Measurements from ENCODE around the gene S100Z.
"Not testable (repeated sequence)": the region's sequence is repeated elsewhere in the genome, so short reads cannot be mapped to it uniquely, and the experiment has no call there.

S100Z gene

DNA sequence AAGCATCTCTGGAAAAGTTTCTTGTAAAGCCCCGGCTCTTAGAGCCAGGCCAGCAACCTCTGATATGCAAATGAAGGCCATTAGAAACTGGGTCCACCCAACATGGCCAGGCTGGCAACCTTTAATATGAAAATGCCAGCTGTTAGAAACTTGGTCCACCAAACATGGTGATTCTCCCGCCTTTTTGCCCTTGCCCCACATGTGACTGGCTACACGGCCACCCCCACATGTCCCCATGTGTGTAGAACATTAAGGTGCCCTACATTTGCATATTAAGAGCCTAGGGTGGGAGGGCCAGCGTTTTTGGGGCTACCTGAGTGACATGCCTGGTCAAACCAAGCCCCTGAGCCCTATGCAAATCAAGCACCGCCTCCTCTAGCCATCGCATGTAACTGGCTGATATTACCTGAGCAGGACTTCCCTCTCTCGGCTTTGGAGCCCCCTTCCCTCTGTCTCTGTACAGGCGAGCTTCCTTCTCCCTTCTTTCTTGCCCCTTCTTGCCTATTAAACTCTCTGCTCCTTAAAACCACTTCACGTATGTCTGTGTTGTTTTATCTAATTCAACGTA is 39.0 kb downstream of the S100Z start:
- DNase-seq: no peak

DNA sequence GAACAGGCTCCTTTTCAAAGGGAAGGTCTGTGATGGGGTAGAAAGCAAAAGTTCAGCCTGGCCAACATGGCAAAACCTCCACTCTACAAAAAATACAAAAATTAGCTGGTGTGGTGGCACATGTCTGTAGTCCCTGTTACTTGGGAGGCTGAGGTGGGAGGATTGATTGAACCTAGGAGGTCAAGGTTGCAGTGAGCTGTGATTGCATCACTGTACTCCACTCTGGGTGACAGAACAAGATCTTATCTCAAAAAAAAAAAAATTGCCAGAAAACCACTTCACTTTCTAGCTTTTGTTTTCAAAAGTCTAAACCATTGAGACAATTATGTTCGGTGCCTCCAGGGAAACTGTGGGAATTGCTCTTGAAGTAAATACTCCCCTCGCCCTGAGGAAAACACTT is 43.5 kb downstream of the S100Z start:
- no peak for DNase-seq

DNA sequence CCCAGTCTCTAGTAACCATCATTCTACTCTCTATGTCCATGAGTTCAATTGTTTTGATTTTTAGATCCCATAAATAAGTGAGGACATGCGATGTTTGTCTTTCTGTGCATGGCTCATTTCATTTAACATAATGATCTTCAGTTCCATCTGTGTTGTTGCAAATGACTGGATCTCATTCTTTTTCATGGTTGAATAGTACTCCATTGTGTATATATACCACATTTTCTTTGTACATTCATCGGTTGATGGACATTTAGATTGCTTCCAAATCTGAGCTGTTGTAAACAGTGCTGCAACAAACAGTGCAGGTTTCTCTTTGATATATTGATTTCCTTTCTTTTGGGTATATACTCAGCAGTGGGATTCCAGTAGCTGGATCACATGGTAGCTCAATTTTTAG is 46.4 kb downstream of the S100Z start:
- DNase-seq: no peak

DNA sequence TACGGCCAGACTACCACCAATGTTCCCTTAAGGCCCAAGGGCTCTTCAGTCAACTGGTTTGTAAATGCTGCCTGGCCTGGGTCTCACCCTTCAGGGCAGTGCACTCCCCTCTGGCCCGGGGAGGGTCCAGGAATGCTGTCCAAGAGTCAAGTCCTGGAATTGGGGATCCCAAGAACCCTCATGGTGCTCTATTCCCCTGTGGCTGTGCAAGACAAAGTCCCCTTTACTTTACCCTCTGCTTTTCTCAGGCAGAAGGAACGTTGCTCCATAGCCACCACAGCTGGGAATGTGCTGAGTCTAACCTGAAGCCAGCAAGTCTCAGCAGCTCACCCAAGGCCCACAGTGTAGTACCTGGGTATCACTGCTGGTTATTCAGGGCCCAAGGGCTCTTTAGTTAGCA is 51.7 kb downstream of the S100Z start:
- DNase-seq: no peak

DNA sequence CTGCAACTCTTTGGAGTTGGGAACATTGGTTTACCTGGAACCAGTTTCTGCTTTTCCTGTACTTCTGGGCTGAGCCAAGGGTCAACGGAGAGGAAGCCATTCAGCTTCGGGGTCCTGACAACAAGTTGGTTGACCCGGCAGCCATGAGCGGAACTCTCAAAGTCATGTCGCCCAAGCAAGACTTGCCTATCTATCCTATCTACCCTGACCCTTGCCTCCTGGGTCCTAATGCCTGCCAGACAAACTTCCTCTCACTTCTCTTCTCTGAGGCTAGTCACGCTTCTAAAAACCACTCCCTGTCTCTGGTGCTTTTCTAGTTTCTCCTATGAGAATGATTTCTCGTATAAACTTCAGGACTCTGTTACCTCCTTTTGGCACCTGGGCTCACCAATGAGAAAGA is 58.4 kb downstream of the S100Z start:
- no peak for DNase-seq

DNA sequence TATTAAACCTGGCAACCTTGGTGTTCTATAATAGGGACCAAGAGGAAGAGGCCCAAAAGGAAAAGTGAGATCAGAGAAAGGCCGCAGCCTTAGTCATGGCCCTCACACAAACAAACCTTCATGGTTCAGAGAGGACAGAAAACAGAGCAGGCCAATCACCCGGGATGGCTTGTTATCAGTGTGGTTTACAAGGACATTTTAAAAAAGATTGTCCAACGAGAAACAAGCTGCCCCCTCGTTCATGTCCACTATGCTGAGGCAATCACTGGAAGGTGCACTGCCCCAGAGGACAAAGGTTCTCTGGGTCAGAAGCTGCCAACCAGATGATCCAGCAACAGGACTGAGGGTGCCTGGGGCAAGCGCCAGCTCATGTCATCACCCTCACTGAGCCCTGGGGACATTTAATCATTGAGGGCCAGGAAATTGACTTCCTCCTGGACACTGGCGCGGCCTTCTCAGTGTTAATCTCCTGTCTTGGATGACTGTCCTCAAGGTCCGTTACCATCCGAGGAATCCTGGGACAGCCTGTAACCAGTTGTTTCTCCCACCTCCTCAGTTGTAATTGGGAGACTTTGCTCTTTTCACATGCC is 60.6 kb downstream of the S100Z start:
- DNase-seq: not testable (repeated sequence)

DNA sequence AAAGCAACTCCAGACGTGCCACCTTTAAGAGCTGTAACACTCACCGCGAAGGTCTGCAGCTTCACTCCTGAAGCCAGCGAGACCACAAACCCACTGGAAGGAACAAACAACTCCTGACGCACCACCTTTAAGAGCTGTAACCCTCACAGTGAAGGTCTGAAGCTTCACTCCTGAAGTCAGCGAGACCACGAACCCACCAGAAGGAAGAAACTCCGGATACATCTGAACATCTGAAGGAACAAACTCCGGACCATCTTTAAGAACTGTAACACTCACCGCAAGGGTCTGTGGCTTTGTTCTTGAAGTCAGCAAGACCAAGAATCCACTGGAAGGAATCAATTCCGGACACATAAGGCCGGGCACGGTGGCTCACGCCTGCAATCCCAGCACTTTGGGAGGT is 64.9 kb downstream of the S100Z start:
- not testable (repeated sequence) for DNase-seq

DNA sequence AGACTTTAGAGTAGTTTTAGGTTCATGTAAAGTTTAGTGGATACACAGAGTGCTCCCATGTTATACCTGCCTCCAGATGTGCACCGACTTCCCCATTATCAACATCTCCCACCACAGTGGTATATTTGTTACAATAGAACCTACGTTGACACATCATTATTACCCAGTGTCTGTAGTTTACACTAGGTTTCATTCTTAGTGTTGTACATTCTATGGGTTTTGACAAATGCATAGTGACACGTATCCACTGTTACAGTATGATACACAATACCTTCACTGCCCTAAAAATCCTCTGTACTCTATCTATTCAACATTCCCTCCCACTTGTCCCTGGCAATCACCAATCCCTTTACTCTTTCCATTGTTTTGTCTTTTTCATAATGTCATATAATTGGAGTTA is 68.7 kb downstream of the S100Z start:
- no peak for DNase-seq

DNA sequence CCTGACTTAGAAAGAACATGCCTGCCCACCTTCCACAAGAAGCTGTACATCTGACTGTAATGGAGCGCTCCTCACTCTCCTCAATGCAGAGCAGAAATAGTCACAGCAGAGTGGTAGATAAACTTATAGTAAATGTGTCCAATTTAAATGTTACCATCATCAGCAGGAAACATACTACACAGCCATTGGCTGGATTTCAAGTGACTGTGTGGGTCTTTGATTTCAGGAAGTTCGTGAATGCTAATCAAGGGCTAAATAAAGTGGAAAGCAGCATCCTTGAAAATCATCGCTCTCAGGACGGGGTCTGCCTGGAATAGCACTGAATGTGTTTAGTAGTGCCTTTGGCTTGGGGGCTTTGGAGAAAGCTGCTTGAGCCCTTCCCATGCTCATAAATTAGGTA is 70.7 kb downstream of the S100Z start:
- no peak for DNase-seq

DNA sequence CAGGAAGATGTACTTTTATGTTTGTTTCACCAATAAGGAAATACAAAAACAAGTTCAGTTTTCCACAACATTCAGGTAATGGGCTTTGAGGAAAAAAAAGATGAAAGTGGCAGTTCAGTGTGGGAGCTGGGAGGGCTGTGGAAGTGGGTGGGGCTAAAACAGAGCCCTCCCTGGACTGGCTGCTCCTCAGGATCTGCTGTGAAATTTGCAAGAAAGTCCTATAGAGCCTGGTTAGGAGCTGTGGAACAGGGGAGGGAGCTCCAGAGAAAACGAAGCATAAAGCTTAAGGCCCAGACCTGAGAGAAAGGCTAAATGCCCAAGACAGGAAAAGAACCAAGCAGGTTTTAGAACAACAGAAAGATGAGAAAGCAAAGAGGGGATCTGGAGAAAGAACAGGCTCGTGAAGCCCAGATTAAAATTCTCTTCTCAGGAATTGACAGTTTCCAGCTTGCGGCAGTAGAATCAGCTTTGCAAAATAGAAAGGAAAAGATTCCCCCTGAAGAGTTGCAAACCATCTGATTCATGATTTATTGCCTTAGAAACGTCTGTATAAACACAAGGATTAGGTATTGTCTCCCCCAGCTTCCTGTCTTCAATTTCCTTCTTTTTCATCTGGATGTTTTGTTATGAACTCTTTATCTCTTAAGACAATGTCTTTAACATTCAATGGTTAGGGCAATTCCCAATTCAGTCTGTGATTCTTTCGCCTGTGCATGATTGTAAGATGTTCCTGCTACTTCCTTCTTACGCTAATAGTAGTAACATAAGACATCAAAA is 76.7 kb downstream of the S100Z start:
- no peak for DNase-seq

DNA sequence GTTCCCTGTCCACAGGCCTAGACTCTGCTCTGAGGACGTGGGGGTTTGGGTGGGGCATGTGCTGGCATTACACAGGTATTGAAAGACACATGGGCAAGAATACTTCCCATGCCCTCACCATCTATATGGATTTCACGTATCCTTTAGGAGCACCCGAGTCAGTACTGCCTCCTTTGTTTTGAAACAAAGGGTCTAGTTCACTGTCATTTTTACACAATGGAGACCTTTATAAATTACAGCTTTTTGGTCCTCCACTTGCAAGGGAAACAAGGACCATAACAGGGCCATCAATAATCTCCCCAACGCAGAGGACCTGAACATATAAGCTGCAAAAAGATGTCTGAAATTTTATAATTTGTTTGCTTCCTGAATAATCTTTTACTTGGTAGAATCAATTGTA is 78.1 kb downstream of the S100Z start:
- DNase-seq: no peak

DNA sequence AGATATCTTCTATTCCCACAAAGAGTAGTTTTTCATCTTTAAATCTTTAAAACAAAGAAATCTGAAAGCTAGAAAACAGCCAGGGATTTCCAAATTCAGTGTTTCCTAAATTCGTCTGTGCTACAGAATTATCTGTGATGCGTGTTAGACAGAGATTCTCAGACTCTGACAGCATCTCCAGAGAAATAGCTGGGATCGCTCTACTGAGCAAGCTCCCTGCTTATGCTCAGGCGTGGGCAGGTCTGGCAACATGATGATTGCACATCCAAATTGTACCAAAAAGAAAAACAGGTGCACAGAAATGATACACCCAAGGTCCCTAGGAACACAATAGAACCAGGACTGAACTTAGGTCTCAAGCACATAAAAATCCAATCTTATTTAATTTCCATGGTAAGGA is 80.3 kb downstream of the S100Z start:
- DNase-seq: no peak

DNA sequence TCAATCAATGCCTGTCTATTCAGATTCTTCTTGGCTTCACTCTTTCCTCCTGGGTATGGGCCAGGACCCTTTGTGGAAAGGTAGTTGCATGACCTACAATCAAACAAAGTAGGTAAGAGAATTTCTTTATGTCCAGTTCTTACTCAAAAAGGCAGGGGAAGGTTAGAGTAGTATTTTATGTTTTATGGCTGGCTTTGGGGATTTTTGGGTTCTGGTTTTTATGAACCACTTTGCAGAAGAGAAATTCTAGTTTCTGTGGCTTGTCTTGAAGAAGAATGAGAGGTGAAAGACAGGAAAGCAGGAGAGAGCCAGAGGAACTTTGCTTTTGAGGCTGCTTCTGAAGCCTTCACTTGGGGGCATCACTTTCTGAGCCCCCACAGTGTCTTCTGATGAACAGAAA is 88.4 kb downstream of the S100Z start:
- no peak for DNase-seq

DNA sequence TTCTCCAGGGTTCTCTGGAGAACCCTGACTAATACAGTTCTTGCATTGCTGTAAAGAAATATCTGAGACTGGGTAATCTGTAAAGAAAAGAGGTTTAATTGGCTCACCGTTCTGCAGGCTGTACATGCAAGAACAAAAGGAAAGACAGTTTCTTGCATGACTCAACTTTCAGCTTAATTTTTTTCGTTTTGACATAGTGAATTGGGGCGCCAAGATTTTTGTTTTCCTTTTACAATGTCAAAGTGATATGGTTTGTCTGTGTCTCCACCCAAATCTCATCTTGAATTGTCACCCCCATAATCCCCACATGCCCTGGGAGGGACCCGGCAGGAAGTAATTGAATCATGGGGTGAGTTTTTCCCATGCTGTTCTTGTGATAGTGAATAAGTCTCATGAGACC is 91.2 kb downstream of the S100Z start:
- DNase-seq: no peak

DNA sequence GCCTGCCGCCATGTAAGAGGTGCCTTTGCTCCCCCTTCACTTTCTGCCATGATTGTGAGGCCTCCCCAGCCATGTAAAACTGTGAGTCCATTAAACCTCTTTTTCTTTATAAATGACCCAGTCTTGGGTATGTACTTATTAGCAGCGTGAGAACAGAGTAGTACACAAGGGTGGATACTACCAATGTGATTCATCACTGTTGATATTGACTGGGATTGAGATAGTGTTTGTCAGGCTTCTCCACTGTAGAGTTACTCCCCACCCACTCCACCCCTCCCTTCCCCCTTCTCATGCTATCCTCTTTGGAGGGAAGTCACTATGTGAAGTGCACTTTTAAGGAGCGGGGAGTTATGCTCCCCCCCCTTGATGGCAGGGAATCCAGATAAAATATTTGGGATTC is 91.6 kb downstream of the S100Z start:
- no peak for DNase-seq

DNA sequence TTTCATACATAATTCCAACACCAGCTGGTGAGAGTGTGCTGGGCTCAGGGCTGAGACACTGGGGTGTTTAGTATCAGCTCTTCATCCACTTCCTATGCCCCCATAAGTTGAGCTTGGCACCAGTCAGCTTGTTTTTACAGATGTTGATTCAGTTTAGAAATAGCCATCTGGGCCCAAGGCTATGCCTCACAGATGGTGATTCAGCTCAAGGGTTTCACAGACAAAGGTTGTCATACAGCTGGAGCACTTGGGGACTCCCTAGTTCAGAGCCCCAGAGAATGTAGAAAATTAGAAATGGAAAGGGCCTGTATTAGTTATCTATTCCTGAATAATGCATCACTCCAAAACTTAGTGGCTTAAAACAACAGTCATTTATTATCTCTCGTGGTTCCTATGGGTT is 92.8 kb downstream of the S100Z start:
- no peak for DNase-seq

DNA sequence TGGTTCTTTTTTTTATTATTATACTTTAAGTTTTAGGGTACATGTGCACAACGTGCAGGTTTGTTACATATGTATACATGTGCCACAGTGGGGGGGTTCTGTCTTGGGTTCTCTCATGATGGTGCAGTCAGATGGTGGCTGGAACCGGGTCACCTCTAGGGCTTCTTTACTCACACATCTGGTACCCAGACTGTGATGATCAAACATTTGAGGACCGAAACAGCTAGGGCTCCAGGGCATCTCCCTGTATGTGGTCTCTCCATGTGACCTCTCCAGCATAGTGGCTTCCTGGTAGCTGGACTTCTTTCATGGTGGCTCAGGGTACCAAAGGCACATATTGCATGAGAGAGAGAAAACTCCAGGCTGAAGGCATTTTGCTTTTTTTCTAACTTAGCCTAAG is 93.2 kb downstream of the S100Z start:
- DNase-seq: no peak

DNA sequence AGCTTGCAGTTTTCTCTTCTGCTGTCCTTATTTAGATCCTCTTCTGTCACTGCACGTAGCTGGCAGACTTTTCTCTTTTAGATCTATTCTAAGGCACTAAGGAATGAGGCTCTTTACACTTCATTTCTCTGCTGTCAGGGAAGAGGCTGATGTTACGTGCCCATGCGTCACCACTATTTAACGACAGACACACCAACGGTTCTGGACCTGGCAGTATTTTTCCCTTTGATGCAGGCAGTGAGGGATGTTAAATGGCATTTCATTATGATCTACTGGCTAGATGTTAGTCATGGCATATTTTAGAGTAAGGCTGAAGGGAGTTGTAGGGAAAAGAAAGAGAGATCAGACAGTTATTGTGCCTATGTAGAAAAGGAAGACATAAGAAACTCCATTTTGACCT is 94.8 kb downstream of the S100Z start:
- no peak for DNase-seq

DNA sequence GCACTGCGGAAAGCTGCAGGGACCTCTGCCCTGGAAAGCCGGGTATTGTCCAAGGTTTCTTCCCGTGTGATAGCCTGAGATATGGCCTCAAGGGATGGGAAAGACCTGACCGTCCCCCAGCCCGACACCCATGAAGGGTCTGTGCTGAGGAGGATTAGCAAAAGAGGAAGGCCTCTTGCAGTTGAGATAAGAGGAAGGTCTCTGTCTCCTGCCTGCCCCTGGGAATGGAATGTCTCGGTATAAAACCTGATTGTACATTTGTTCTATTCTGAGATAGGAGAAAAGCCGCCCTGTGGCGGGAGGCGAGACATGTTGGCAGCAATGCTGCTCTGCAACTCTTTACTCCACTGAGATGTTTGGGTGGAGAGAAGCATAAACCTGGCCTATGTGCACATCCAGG is 95.4 kb downstream of the S100Z start:
- not testable (repeated sequence) for DNase-seq

DNA sequence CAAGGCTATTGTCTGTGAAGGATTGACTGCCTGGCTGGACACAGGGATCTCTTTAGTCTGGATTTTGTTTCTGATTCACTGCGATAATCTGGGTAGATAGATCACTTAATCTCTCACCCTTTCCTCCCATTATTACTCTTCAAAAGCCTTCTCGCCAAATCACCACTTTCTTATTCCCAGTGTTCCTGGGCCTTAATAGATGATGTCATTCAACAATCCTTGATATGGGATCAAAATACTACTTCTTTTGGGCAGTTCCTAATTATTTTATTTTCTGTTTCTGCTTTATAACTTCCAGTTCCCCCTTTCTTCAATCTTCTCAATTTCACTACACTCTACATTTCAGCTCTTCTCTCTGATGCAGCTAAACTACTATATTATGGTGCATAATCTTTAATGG is 96.3 kb downstream of the S100Z start:
- DNase-seq: no peak

DNA sequence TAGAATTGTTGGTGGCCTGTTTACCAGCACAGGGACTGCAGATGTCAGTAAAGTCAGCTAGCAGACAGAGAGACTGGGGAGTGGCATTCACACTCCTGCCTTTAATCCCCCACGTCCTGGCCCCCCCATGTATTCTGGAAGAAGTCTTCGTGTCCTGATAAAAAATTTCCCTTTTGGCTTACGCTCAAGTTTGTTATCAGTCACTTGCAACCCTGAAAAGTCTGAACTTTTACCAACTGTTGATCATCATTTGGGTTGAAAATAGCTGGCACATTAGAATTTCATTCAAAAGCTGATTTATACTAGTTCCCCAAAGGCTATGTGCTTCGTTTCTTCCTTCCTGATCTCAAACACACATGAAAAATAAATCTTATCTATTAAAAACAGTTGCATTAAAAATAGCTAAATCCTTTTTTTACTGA is 97.3 kb downstream of the S100Z start:
- DNase-seq: no peak

DNA sequence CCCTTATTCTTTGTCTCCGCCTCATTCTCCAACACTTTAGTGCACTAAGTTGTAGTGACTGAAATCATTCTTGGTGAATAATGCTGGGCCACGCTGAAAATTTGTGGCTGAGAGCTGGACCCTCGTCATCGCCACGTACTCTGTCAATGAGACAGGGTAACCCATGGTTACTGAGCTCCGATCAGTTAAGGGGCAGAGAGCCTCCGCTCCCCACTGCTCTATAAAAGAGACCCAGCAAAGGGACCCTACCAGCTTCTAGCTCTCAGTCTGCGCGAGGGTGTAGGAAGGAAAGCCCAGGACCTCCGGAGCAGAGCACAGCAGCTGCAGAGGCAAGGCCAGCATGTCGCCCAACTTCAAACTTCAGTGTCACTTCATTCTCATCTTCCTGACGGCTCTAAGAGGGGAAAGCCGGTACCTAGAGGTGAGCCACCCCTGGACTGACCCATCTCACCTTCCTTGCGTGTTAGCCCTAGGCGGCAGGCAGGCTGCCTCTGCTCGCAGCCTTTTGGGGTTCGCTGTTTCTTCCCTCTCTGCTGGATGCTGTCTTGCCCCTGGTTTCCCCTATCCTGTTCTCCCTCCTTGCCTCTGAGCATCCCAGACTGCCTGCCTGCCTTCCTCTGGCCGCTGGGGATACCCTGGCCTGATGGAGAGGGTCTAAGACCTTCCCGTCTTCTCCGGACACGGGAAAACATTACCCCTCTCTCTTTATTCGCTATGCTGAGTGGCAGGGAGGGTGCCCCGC is 103.2 kb downstream of the S100Z start, which contains the start of gene CRHBP:
Gene CRHBP (plus strand): TSS at position 251 of the 742 bp plus-strand sequence. CDS start 90 bp downstream, at position 341.
- DNase-seq: no peak

DNA sequence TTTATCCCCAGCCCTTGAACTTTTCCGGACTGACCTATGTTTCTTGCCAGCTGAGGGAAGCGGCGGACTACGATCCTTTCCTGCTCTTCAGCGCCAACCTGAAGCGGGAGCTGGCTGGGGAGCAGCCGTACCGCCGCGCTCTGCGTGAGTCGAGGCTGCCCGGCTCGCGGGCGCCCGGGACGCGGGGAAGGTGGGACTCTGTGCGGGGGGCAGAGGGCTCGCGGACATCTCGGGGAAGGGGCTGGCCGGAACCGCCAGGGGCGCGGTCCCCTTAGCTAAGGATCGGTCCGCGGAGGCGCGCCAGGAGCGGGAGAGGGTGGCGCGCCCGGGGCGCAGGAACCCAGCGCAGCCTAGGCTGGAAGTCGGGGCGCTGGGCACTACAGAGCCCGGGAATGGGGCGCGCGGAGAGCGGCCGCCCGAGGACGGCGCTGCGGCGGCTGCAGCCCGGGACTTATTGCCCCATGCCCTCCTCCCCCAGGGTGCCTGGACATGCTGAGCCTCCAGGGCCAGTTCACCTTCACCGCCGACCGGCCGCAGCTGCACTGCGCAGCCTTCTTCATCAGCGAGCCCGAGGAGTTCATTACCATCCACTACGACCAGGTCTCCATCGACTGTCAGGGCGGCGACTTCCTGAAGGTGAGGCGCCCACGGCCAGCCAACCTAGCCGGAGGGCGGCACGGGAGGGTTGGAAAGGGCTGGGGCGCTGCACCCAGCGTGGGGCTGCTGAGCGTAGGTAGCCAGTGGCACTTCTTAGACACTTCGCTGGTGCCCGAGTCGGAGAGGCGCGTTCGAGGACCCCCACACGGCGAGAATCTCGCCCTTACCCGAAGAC is 104.0 kb downstream of the S100Z start:
- DNase-seq: no peak
